K562 (cell line): ENCODE data around the gene NPNT. TPM values are rescaled to one million over a fixed set of nuclear protein-coding genes. Genes with fewer than 3 reads are reported as not detected.

ENCODE experiments used
- ATAC-seq: fragments of 200-7000 bp; cut with Tn5 transposase; 3 replicates; pipeline ENCODE4 v1.9.1; 2020; ENCODE audit warnings: moderate library complexity
- BruUV-seq: library from RNA; stranded (reverse); fragments of 400-500 nt; replicated peaks from 2 replicates; lab custom pipeline; 2021; lab: Mats Ljungman, UMichigan
- CTCF ChIA-PET: fragments of 300-600 bp; formaldehyde crosslinking; extraction: SDS; loops from one replicate; lab custom pipeline; 2021; ENCODE audit warnings: low intra/inter-chr PET ratio; lab: Yijun Ruan, JAX
- POLR2A ChIA-PET: fragments of 300-600, 350-650 bp; sonication (Branson Sonifier 250); formaldehyde crosslinking; extraction: SDS; loops from one replicate; lab custom pipeline; 2021; ENCODE audit warnings: antibody characterized with exemption, inconsistent platforms; lab: Yijun Ruan, JAX
- DNase-seq, 4 experiments: peaks; one replicate each; pipeline versions ENCODE4 v3.0.0 to v3.0.0-alpha.2; 2011 to 2018; ENCODE audit warnings: low spot score in 3 of 4, mixed read lengths in 3 of 4; ENCODE audit errors: extremely low read depth in 1 of 4
- FAIRE-seq: peaks from 2 replicates; lab custom pipeline; 2011; peaks lifted over from hg19 to GRCh38; lab: Jason Lieb, UNC
- H2AFZ ChIP-seq: 2 replicates; pipeline ENCODE4 v1.6.0; 2011; ENCODE audit warnings: low read depth, low read length, control low read depth, inconsistent platforms
- H3K27ac ChIP-seq: fragments of 200-600 bp; 3 replicates; pipeline ENCODE4 v1.8.0; 2011; ENCODE audit warnings: low read depth, mild to moderate bottlenecking, control low read depth, inconsistent platforms, low read length, moderate library complexity, mixed read lengths; ENCODE audit errors: extremely low read depth
- H3K27me3 ChIP-seq, 2 experiments: fragments of 300-600 bp in 1 of 2; 2 replicates in 1 of 2; 3 replicates in 1 of 2; pipeline versions ENCODE4 v1.6.0 to v1.8.0; 2011; ENCODE audit warnings: inconsistent platforms in 2 of 2, low read length in 2 of 2, mild to moderate bottlenecking in 1 of 2, mixed read lengths in 1 of 2, moderate library complexity in 1 of 2; ENCODE audit not compliant: control insufficient read depth in 2 of 2, insufficient read depth in 2 of 2
- H3K36me3 ChIP-seq: fragments of 300-600 bp; 3 replicates; pipeline ENCODE4 v1.8.0; 2011; ENCODE audit warnings: mild to moderate bottlenecking, low read length, inconsistent platforms; ENCODE audit not compliant: control insufficient read depth, insufficient read depth
- H3K4me1 ChIP-seq, 2 experiments: fragments of 200-600 bp in 1 of 2; replicated peaks in 1 of 2; 2 replicates in 1 of 2; 3 replicates in 1 of 2; pipeline versions ENCODE4 v1.5.1 to v1.8.0; 2011; ENCODE audit warnings: inconsistent platforms in 2 of 2, low read length in 2 of 2, mild to moderate bottlenecking in 1 of 2, mixed read lengths in 1 of 2, moderate library complexity in 1 of 2; ENCODE audit not compliant: control insufficient read depth in 2 of 2, insufficient read depth in 2 of 2
- H3K4me2 ChIP-seq: 2 replicates; pipeline ENCODE4 v1.6.1; 2011; ENCODE audit warnings: low read length, control low read depth, inconsistent platforms, mixed read lengths; ENCODE audit not compliant: insufficient read depth
- H3K4me3 ChIP-seq: fragments of 200-600 bp; sonication (generic), shearing (Covaris generic); 2 replicates; pipeline ENCODE4 v1.5.1; 2016; ENCODE audit warnings: control low read depth, inconsistent platforms
- H3K79me2 ChIP-seq: fragments of 200-600 bp; 3 replicates; pipeline ENCODE4 v1.8.0; 2011; ENCODE audit warnings: low read length, inconsistent platforms; ENCODE audit not compliant: control insufficient read depth, insufficient read depth
- H3K9ac ChIP-seq, 2 experiments: 2 replicates each; pipeline versions ENCODE4 v1.6.0 to v1.6.1; 2011; ENCODE audit warnings: low read depth in 2 of 2, low read length in 2 of 2, control low read depth in 1 of 2, inconsistent platforms in 1 of 2, mild to moderate bottlenecking in 1 of 2, mixed read lengths in 1 of 2; ENCODE audit not compliant: insufficient read depth in 1 of 2
- H3K9me1 ChIP-seq: one replicate; pipeline ENCODE4 v1.6.0; 2011; ENCODE audit warnings: inconsistent platforms, mild to moderate bottlenecking, low read length, moderate library complexity; ENCODE audit not compliant: control insufficient read depth, insufficient read depth
- H3K9me3 ChIP-seq: replicated peaks from 2 replicates; pipeline ENCODE4 v1.5.1; 2011; ENCODE audit warnings: low read depth, low read length, inconsistent platforms; ENCODE audit not compliant: control insufficient read depth, insufficient read depth
- H4K20me1 ChIP-seq: replicated peaks from 2 replicates; pipeline ENCODE4 v1.6.1; 2011; ENCODE audit warnings: low read length, inconsistent platforms, mixed read lengths; ENCODE audit not compliant: control insufficient read depth, insufficient read depth
- CREBBP ChIP-seq: IDR thresholded peaks from one replicate; pipeline ENCODE4 v1.6.1; 2012; ENCODE audit warnings: low read depth, mild to moderate bottlenecking, control low read depth, inconsistent platforms, low read length
- KDM1A ChIP-seq, 2 experiments: fragments of 450-650 bp; IDR thresholded peaks; 2 replicates each; pipeline ENCODE4 v1.6.1; 2016; ENCODE audit warnings: mild to moderate bottlenecking in 2 of 2
- MTA3 ChIP-seq: fragments of 450-650 bp; formaldehyde crosslinking; IDR thresholded peaks from 2 replicates; pipeline ENCODE4 v1.6.1; 2017; ENCODE audit warnings: mild to moderate bottlenecking, borderline replicate concordance
- ZNF41 ChIP-seq: fragments of 250-450 bp; sonication (Bioruptor Pico); conservative IDR thresholded peaks from 2 replicates; pipeline ENCODE4 v1.4.0; 2020; ENCODE audit warnings: mild to moderate bottlenecking
- WGBS: fragments of 100-300 bp; shearing (Covaris generic); methylation state at CpG from one replicate; pipeline ENCODE4 v1.1.6; 2016; ENCODE audit warnings: low coverage, mixed read lengths; ENCODE audit not compliant: insufficient coverage; ENCODE audit errors: missing lambda C conversion rate; 5-methylcytosine and 5-hydroxymethylcytosine counted together
- in situ Hi-C: fragments of 300-500 bp; cut with MboI; formaldehyde crosslinking; loops from 4 replicates; pipeline ENCODE4 v1.15.0; 2018; ENCODE audit warnings: inconsistent platforms, mixed read lengths
- intact Hi-C: fragments of 100-400 bp; cut with micrococcal nuclease; formaldehyde crosslinking; loops from 2 replicates; pipeline ENCODE4 v1.14.2; 2022
- polyA plus RNA-seq, 8 experiments: library from polyadenylated mRNA; depleted of rRNA in 4 of 8; stranded (reverse) in 5 of 8; unstranded in 3 of 8; fragments of >200 nt; fragmentation: Nextera tagmentation in 2 of 8; fragmentation: Illumina TruSeq in 1 of 8; extraction: Ambion mirVana in 2 of 8; extraction: Trizol in 1 of 8; gene quantifications; 2 replicates each; pipeline versions ENCODE4 v1.2.1 to v1.2.3, GENCODE V29; 2011 to 2014; ENCODE audit warnings: inconsistent platforms in 1 of 8, missing spikeins in 1 of 8
- total RNA-seq, 7 experiments: library from RNA; depleted of rRNA in 6 of 7; stranded (reverse); fragments of >200 nt in 6 of 7; fragmentation: Illumina TruSeq in 2 of 7; extraction: Trizol in 2 of 7; gene quantifications; 2 replicates each; pipeline versions ENCODE4 v1.2.1 to v1.2.3, GENCODE V29; 2011 to 2021; ENCODE audit warnings: low replicate concordance in 1 of 7
- TF ChIP-seq, protein P1 (sequence below): fragments of 450-650 bp; IDR thresholded peaks from 2 replicates; pipeline ENCODE4 v1.7.0; 2016; ENCODE audit warnings: borderline replicate concordance

Gene NPNT
- total and polyA plus RNA-seq, 9 of the 15 experiments (the other 6 are each of a cell fraction or from before 2014, with no cell fraction given), result 0.22 TPM; not detected in 8

DNA sequence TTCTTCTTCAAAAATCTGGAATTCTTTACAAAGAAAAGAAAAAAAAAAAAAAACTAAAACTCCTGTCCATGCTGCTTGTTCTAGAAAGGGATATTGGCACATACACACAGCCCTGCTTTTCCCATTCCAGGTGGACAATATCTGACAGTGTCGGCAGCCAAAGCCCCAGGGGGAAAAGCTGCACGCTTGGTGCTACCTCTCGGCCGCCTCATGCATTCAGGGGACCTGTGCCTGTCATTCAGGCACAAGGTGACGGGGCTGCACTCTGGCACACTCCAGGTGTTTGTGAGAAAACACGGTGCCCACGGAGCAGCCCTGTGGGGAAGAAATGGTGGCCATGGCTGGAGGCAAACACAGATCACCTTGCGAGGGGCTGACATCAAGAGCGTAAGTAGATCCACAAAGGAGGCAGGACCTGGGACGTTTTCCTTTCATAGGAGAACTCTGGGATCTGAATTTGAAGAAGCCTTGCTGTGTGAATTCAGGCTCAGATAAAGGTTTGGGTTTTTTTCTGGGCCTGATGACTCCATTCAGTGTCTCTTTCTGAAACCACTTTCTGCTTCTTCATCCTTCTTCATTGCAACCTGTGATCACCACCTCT, 71.9 kb downstream of the NPNT start:
- no peak for FAIRE-seq
- no peaks in the 10 kb centered on the region for H3K79me2 ChIP-seq
- no peaks in the 10 kb centered on the region for H4K20me1 ChIP-seq
- H3K4me1 ChIP-seq, result peaks cover 8 to 10% of the 10 kb centered on the region in 2 experiments; a peak in 3 of 5 replicates
- in situ Hi-C loops, result no loop called here
- BruUV-seq, result no TSS peak
- H3K4me3 ChIP-seq, result no peak overlapping the region
- H3K4me2 ChIP-seq, result peak overlapping the region; percentile 18; the same call in 1 of the 2 replicates
- POLR2A ChIA-PET, result interaction anchor here (1.2 kb wide), 1 partner anchor 9 kb away, joined by 4 read pairs; no protein-coding TSS in a partner anchor
- H2AFZ ChIP-seq, result peak overlapping the region; percentile 79
- intact Hi-C loops, result no loop called here
- no peaks in the 10 kb centered on the region for H3K27me3 ChIP-seq
- peak overlapping the region in 1 of 2 experiments; percentile 65; a peak in 2 of 4 replicates for H3K9ac ChIP-seq
- 27% methylated on average over 9 of the region's 10 CpGs for WGBS
- TF ChIP-seq MTA3 (no peak), ZNF41 (CRISPR knock-in tag) (no peak), KDM1A (IDR thresholded peaks at IDR 0.05) (no peak), CREBBP (no peak)
- TF ChIP-seq, protein P1, sequence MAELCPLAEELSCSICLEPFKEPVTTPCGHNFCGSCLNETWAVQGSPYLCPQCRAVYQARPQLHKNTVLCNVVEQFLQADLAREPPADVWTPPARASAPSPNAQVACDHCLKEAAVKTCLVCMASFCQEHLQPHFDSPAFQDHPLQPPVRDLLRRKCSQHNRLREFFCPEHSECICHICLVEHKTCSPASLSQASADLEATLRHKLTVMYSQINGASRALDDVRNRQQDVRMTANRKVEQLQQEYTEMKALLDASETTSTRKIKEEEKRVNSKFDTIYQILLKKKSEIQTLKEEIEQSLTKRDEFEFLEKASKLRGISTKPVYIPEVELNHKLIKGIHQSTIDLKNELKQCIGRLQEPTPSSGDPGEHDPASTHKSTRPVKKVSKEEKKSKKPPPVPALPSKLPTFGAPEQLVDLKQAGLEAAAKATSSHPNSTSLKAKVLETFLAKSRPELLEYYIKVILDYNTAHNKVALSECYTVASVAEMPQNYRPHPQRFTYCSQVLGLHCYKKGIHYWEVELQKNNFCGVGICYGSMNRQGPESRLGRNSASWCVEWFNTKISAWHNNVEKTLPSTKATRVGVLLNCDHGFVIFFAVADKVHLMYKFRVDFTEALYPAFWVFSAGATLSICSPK, result no peak
- no peak overlapping the region for H3K27ac ChIP-seq
- H3K9me1 ChIP-seq, result no peaks in the 10 kb centered on the region
- DNase-seq, result no peak
- peak; percentile 17 for ATAC-seq
- CTCF ChIA-PET, result no interaction called here
- no peaks in the 10 kb centered on the region for H3K9me3 ChIP-seq
- no peaks in the 10 kb centered on the region for H3K36me3 ChIP-seq
